GM21528 (cell line): ENCODE measurements around the gene GABRG3.

ENCODE experiments used
- ATAC-seq: cut with Tn5 transposase; IDR thresholded peaks from one replicate; pipeline ENCODE4 v1.9.1; 2021; ENCODE audit warnings: mild to moderate bottlenecking, moderate library complexity; ENCODE audit not compliant: unreplicated experiment, low FRiP score

The GABRG3 gene

DNA sequence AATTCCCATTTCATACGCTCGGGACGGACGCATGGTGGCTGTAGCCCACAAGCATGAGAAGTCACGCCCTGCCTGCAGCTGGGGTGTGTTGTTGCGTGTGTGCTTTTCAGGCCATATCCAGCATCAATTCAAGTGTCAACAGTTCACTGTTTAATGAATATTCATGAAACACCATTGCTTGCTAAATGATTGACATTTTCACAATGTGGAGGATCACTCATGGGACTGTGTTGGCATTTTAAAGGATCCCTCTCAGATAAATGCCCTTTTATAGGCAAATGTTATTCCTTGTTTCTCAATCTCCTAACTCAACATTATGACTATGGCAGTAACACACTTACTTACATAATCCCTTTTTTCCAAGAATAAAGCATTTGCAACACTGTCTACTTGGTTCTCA, 511.3 kb downstream of the GABRG3 start:
- no peak for ATAC-seq

DNA sequence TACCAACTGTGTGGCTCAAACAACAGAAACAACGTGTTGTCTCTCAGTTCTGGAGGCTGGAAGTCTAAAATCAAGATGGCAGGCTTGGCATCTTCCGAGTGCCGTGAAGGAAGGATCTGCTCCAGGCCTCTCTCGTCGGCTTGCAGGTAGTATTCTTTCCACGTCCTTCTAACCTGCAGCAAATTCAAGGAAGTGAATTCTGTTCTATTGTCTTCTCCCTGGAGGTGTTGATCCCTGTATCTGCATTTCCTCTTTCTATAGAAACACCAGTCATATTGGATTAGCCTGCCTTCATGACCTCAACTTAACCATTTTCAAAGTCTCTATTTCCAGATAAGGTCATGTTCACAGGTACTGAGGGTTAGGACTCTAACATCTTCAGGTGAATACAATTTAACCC, 512.1 kb downstream of the GABRG3 start:
- ATAC-seq: no peak

DNA sequence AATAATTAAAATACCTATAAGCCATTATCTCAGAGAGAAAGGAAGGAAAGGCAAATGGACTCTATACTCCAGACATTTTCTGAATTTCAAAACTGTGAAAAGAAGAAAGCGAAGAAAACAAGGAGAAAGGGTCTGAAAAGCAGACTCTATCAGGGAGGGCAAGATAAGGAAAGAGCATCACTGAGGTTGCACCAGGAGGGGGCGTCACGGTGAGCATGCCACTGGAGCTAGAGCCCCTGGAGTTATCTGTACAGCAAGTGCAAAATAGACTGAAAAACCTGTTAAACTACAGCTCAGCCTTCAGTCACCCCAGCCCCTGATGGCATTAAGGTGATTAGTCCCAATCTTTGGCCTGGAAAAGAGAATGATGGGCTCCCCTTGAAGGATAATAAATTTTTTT, 514.3 kb downstream of the GABRG3 start:
- no peak for ATAC-seq

DNA sequence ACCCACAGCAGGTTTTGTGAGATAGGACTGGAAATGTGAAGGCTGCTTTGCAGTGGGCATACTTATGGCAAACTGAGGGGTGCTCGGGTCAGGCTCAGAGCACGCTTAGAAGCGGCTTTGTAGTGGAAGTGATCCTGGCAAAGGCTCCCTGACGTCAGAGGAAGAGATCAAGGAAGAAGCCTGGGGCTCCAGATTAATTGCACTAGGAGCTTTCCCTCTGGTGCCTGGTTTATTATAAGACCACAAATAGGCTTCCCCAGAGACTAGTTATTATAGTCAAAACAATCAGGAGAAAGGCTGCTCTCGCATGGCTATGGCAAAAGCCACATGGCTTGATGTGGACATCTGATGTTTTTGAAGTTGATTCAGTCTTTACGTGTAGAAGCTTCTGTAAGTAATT, 515.1 kb downstream of the GABRG3 start:
- no peak for ATAC-seq

DNA sequence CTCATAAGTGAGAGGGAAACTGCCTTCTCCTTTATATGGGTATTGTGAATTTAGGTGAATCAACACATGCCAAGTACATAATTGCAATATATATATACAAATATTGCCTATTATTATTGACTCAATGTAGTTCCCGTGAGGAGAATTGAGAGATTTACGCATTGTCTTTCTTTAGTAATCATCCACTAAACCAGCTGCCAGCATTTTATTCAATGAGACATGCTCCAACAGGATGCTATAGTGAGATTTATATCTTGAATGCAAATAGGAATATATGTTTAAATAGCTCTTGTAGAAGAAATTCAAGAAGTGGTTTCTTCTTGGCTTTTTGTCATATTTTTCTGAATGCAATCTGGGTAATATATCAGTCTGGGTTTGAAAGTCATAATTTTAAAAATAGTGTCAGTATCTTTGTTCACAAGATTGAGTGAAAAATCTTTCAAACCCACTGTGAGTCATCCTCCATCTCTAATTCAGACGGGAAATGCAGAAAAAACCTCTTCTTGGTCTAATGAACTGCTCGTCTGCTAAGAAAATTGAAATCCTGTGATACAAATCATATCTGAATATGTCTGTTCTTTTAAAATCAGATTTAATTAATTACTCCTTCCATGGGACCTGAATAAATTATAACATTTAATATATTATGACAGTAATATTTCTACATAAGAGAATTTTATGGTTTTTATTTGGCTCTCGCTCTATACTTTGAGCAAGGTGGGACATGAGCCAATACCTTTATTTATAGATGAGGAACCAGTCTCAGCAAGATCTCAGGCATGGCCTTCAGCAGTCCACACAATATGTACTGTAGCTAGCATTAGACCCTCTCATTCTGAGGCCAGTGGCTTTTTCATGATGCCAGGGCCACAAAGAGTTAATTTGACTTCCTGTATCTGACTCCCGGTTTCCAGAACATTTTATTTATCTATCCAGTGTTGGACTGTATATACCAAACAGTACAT, 516.0 kb downstream of the GABRG3 start:
- ATAC-seq: no peak

DNA sequence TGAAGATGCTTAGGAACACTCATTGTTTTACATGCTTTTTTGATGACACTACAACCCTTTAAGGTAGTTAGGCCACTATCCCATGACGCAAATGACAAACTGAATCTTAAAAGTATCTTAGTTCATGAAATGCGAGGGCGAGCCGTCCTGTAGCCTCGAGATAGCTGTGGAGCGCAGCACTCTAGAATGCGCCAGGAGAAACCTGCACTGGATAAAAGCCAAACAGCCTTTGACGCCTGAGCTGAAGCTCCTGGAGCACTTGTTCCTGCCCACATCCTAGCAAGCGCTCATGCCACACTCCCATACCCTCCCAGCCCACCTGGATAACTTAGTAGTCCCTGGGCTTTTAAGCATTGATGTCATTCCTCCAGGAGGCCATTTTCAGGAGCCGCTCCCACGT, 516.9 kb downstream of the GABRG3 start:
- ATAC-seq: no peak

DNA sequence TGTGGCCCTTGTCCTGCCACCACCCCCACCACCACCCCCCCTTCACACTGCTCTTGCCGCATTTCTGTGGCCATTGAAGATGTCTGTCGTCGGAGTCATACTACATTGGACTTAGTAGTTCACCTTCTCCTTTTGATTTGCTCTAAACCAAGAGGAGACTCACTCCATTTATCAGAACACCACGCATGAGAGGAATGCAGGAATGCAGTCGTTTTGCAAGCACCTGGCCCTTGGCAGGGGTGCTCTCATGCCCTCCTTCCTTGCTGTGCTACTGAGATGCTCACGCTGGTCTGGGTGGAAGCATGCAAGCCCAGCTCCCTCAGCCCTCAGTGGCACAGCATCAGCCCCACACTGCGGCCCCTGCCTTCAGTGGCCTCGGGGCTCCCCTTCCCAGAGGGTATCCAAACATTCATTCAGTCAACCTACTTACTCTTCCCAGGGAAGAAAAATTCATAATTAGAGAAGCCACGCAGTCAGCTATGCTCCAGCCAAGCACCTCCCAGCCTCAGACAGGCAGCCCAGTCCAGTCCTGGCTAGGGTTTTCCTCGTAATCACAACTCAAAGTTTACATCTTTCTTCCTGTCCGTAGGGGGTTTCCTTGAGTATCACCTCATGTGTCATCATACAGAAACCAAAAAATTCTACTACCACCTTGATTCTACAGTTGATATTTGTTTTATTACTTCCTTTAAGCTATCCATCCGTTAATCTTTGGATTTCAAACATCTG, 520.0 kb downstream of the GABRG3 start:
- ATAC-seq: no peak

DNA sequence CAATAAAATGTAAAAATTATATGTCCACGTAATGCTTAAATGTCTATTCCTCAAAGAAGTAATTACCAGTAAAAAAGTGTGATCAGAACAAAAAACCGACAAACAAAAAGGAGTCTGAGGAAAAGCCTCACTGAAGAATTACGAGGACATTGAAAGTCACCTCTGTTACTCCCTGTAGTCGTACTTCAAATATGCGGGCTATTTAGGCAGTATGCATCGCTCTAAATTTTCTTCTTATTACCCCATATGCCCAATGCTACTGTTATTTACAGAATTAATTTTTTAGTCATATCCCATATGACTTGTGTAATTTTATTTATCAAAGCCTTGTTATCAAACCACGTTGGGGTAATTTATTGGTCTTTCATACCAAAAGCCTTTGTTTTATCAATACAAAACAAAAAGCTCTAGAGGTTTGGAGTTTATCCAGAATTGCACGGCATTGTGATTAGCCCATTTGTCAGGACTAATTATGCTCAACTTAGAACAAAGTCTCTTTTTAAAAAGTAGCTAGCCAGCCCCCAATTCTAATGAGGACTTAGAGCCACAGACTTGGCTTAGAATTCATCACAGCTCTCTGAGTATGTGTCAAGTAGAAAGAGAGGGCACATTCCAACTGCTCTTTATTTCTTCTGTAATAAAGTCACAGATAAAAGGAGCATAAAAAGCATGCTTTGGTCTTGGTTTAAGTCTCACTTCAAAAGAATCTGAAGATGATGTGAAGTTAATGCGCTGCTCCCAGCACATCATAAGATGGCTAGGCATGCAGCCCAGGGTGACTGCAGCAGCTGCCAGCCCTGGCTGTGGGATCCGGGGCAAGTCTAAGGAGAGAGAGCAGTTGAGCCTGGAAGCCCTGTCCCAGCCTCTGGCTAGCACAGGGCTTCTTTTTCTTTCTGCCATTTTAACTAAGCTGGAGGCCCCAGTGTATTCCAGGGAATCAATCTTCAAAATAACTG, 521.0 kb downstream of the GABRG3 start:
- no peak for ATAC-seq

DNA sequence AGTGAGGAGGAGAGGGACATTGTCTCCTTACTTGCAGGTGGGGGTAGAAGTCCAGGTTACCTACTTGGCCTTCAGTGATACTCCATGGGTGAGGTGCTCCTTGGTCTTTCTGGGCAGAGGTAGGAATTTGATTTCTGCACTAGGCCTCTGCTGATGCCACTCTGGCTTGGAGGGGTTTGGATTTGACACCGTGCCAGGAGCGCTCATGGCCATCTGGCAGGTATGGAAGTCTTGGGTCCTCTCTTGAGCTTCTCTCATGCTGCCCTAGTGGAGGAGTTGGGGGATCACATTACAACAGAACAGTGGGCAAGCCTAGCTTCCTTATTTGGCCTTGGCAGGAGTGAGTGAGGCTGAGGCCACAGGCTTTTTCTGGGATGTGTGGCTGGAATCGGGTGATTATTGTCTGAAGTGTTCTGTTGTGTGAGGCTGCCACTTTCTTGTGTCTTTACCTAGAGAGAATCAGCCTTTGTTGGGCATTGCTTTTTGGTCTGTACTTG, 525.0 kb downstream of the GABRG3 start:
- ATAC-seq: no peak

DNA sequence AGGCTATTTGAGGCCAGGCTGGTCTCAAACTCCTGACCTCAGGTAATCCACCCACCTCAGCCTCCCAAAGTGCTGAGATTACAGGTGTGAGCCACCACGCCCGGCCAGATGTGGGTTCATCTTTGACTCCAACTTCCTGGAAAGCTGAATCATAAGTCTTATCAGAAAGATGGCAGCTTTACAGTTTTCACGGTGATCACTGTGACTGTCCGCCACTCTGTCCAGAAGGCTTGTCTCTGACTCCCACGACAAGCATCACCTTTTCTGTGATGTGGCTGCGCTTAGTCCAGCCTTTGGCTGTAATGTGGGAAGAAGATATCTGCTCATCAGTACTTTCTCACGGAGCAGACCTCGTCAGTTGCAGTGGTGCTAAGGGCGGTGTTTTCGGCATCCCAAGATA, 527.7 kb downstream of the GABRG3 start:
- ATAC-seq: no peak

DNA sequence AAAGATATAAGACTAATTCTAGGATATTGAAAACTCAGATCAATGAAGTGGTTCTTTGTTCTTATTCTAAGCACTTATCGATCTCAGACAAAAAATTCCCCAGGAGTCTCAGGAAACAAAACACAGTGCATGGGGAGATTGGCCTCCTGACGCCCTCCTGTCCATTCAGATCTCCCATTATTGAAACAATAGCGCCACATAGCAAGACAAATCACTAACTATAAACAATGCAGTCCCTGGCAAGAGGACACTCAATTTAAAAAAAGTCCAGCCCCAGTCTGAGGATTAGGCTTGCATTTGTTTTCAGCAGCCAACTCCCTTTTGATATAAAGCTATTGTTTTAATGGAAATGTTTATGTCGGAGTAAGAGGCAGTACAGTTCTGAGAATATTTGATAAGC, 528.2 kb downstream of the GABRG3 start:
- no peak for ATAC-seq

DNA sequence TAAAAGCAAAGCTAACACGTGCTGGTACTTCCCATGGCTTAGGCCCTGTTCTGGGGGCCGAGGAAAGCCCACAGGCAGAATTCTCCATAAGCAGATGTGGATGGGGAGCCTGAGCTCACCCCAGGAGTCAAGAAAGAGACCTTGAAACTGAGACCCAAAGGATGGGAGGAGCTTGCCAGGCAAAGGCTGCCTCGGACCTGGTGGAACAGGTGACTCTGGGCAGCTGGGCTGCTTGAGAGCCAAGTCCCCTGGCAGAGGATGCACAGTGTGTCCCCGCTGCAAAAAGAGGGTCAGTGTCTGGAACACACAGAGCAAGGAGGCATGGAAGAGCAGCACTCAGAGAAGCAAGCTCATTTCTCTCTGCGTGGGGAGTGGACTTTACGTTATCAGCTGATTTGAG, 528.7 kb downstream of the GABRG3 start:
- ATAC-seq: no peak

DNA sequence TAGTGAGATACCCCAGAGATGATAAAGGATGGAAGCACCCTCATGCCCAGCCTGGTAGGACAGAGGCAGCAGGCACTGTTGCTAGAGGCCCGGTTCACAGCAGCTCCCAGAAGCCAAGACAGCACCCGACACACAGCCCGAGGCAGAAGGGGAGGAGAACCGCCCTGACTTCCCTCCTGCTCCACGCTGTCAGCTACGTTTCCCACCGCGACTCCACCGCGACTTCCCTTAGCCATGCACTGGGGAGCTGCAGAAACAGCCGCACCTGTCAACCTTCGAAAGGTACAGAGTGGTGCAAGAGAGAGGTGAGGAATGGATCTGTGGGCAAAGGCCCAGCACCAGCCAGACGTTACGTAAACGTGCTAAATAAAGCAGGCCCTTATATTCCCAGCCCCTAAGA, 529.2 kb downstream of the GABRG3 start:
- no peak for ATAC-seq

DNA sequence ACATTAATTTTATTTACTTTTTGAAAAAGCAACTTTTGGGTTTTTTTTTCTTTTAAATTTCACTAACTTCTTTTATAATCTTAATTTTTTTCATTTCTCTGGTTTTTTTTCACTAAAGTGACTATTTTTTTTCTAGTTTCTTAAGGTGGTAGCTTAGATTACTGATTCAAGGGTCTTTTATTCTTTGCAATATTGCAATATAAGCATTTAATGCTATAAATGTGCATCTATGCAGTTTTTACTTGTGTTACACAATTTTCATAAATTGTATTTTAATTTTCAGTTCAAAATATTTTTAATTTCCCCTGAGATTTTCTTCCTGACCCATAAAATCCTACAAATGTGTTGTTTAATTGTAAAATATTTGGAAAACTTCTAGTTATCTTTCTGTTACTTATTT, 535.8 kb downstream of the GABRG3 start:
- no peak for ATAC-seq

DNA sequence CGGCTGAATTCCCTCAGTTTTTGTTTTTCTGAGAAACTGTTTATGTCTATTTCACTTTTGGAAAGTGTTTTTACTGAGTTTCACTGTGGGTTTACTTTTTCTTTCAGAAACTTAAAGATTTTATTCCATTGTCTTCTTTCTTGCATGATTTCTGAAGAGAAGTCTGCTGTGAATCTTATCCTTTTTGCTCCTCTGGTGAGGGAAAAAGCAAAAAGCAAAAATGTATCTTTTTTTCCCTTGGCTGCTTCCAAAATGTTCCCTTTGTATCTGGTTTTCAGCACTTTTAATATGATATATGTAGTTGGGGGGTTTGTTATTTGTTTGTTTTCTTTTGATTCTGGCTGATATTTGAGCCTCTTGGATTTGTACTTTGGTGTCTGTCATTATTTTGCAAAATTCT, 538.0 kb downstream of the GABRG3 start:
- no peak for ATAC-seq

DNA sequence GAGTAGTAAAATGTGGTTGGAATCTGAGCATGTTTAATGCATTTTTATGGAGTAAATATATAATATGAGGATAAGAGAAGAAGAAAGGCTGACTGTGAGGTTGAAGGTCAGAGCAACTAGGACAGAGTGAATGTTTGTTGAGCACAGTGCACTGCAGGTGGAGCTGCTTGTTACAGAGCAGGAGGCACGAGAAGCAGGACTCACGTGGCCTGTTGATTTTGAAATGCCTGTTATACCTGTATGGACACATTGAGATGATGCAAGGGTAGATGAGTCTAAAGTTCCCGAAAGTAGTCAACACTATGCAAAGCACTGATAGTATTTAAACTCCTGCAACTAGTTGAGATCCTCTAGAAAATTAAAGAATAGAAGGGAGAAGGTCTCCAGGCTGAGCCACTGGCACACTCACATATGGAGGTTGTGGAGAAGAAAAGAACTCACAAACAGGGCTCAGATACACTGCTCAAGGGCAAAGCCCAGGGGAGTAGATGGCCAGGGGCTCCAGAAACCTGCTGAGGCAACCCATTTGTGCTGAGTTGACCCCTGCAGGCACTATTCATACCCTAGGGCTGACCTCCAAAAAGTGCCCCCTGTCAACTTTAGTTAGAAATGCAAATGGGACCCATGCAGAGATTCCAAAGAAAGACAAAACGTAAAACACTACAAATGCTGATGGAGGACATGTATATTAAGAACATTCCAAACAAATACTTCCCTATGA, 541.5 kb downstream of the GABRG3 start:
- ATAC-seq: no peak

DNA sequence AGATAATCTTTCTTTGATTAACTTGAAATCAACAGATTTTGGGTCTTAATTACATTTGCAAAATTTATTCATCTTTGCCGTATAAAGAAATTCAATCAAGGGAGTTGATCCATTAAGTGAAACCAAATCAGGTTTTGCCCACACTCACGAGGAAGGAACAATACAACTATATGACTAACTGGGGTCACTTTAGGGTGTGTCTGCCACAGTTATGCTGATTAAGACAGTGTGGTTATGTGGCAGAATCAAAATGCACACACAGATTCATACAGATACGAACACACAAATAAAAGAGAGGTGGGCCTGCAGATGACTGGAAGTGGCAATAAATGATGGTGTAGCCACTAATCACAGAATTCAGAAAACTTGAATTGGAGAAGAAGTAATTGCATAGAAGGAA, 543.5 kb downstream of the GABRG3 start:
- no peak for ATAC-seq

DNA sequence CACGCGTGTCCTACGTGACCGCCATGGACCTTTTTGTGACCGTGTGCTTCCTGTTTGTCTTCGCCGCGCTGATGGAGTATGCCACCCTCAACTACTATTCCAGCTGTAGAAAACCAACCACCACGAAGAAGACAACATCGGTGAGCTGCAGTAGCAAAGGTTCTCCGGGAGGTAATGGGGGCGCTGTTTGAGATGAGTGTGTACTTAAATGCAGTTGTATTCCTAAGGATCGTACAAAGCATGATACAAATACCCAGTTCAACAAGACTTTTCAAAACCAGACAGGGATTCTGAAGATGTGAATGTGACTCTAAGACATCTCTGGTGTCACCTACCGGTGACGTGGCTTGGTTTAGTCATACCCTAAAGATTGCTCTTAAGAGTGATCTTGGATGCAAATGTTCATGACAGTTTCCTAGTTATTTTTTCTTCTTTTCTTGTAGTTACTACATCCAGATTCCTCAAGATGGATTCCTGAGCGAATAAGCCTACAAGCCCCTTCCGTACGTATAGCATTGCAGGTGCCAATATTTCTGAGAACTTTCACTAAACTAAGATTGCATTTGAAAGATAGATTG, 556.6 kb downstream of the GABRG3 start:
- ATAC-seq: no peak

DNA sequence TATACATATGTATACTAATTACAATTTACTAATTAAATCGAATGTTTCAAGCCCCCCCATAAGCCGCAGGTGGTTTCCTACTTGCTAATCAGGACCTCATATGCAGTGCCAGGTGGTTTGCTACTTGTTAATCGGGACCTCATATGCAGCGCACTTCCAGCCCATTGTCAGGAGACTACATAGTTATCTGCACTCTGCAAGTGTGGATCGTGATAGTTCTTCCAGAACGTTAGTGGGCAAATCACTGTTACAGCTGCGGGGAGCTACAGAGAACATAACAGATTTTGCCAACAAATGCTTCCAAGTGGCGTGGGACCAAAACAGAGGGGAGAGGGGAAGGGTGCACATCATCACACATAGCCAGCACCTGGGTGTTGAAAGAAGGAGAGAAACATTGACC, 558.4 kb downstream of the GABRG3 start:
- no peak for ATAC-seq

DNA sequence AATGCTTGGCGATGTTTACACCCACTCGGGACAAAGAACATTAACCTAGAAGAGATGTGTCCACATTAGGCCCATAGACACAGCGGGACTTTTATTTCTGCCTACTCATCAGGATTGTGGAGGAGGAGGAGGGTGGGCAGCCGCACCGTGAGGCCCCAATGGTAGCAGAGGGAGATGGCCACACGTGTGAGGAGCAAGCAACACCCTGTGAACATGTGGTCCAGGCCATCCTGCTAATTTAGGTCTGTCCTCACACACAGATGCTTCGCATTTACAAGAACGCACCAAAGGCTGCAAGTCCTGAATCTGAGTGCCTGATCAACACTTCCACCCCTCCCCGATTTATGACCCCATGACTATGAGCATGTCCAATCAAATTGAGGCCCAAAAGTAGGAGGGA, 560.0 kb downstream of the GABRG3 start:
- ATAC-seq: no peak
